GM18499 (cell line): ENCODE results near the gene MYMX.

Experiments used
- ATAC-seq: cut with Tn5 transposase; IDR thresholded peaks from one replicate; pipeline ENCODE4 v1.9.1; 2021; ENCODE audit warnings: moderate number of reproducible peaks; ENCODE audit not compliant: insufficient read depth, unreplicated experiment

Gene MYMX

DNA sequence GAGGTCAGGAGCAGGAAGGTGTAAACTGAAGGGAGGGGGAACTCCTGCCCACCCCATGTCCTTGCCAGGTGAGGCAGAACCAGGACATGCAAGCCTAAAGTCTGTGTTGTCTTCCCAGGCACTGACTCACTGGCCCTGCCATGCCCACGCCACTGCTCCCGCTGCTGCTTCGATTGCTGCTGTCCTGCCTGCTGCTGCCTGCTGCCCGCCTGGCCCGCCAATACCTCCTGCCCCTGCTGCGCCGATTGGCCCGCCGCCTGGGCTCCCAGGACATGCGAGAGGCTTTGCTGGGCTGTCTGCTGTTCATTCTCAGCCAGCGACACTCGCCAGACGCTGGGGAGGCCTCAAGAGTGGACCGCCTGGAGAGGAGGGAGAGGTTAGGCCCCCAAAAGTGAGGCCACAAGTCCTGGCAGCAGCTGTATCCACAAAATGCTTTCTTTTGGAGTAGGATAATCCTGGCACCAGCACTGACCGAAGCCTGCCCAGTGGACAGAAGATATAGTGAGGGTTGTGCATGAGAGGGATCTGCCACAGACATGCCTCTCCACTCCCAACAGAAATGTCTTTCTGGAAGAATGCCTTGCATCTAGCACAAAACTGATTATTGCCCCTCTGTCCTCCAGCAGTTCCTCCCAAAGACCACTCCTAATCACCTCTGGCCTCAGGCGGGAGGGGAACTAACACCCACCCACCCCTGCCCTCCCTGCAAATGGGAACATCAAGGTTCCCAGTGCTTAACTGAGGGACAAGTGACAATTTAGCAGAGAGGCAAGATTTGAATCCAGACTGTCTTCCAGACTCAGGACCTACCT lies 812 bp downstream of the MYMX start:
- ATAC-seq: no peak

DNA sequence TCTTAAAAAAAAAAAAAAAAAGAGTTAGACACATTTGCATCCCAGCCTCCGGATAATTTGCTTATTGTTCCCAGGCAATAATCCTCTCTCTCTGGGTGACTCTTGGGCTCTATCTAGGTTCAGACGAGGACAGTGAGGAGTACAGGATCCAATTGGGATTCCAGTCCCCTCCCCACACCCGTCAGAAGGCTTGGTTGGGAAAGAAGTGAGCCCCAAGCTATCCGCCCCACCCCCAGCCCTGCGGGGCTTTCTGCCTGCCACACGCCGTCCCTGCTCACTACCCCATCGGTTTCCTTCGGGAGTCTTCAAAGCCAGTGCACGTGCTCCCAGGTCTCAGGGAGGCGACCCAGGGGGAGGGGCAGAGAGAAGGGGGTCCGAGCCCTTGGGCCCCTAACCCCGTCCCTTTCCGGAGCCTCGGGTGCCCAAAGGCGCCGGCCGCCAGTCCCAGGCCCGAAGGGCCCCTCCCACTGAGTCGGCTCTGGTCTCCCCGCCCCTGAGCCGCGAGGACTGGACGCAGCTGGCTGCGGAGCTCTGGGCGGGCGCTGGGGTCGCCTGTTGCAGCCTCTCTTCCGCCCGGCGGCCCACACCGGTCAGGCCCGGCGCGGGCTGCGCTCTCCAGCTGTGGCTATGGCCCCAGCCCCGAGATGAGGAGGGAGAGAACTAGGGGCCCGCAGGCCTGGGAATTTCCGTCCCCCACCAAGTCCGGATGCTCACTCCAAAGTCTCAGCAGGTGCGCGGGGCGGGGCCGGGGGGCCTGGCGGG lies 2.5 kb downstream of the MYMX start:
- no peak for ATAC-seq

DNA sequence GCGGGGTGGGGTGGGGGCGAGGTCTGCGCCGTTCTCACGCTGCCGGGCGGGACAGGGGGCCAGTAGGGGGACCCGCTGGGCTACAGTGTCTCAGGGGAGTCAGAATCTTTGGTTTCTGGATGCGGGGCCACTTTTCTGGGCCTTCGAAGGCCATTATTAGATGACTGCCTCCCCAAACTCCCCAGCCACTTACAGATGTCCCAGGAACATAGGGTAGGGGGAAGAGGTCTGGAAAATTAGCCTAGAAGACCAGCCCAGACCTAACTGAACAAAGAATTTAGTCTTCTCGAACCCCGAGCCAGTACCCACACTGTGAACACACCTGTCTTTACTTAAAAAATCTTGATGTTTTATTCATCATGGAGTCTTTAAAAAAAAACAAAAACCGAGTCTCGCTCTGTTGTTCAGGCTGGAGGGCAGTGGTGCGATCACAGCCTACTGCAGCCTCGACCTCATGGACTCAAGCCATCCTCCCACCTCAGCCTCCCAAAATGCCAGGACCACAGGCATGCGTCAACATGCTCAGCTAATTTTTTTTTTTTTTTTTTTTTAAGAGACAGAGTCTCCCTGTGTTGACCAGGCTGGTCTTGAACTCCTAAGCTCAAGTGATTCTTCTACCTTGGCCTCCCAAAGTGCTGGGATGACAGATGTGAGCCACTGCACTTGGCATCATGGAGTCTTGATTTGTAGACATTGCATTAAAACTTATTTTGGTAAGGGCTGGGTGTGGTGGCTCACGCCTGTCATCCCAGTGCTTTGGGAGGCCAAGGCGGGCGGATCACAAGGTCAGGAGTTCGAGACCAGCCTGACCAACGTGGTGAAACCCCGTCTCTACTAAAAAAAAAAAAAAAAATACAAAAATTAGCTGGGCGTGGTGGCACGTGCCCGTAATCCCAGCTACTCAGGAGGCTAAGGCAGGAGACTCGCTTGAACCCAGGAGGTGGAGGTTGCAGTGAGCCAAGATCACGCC lies 3.4 kb downstream of the MYMX start:
- ATAC-seq: no peak

DNA sequence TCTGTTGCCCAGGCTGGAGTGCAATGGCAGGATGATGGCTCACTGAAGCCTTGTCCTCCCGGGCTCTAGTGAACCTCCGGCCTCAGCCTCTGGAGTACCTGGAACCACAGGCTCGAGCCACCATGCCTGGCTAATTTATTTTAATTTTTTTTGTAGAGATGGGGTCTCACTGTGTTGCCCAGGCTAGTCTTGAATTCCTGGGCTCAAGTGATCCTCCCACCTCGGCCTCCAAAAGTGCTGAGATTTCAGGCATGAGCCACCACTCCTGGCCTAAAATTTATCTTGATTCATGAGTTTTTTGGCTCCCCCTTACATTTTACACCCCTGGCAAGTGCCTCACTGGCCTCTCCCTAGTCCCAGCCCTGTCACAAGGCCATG lies 4.2 kb downstream of the MYMX start:
- ATAC-seq: no peak

DNA sequence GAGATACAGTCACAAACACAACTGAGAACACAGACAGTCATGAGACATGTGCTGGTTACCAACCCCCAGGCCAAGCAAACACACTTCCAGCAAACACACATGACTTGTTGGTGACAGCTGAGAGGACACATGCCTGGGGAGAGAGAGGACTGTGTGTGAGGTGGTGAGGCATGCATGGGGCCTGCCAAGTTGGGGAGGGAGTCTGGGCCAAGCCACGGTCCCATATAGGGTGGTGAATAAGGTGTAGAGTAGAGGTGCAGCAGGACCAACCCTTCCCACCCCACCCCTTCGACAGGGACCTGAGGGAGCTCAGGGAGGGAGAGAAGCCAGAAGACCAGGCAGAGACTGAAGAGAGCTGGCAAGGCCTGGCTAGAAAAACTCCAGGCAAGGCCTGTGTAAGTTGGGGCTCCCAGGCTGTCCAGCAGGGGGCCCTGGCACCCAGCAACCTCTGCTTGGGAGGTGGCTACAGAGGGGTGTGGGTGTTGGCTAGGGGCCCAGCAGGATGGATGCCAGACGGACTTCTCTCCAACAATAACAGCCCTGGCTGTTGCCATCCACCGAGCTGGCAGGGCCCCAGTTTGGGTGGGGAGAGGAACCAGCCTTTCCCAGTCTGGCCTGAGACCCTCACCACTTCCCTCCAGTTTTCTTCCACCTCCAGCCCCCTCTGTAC lies 4.7 kb downstream of the MYMX start:
- no peak for ATAC-seq

DNA sequence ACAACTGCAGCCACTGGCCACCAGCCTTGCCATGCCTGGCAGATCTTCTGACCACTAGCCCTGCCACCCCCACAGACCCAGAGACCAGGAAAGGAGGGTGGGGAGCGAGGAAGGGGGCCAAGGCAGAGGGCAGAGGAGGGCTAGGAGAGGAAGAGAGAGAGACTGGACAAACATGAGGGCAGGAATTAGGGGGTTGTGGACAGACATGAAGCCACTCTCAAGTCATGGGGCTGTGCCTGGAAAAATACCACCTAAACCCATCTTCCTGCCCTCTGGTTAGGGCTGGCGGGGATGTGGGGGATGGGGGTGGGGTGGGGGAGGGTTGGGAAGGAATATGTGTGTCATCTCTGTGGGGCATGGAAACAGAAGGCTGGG lies 5.2 kb downstream of the MYMX start:
- ATAC-seq: no peak

DNA sequence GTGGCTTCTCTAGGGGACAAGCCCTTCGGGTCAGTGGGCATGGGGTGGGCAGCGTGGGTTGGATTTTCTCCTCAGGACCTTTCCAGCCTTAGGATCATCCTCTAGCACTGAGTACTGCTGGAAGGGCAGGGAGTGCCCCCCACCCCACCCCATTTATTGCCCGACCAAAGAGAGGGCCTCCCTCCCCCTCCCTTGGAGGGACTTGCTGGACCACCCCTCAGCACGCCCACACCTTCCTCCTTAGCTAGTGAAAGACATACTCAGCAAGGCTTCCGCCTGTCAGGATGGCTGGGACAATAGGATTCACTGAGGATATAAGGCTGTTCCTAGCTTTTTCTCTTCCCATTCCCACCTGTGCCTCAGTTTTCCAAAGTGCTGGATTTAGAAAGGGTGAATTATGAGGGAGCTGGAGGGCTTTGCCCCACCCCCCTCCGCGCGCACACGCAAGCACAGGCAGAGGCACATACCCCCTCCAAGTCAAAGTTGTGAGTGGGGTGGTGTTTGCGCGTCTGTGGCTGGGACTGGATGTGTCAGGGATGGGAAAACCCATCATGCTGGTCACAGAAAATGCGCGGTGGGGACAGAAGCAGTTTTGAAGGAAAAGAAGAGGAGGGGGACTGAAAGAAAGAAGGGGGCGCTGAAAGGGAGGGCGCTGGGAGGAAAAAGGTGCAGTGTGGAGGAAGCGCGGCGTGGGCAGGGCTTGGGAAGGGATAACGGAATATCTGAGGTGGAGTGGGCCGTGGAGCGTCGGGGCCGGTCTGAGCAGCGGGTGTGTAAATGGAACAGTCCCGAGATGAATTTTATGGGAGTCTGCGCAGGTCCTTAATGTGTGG lies 6.0 kb downstream of the MYMX start:
- ATAC-seq: no peak

DNA sequence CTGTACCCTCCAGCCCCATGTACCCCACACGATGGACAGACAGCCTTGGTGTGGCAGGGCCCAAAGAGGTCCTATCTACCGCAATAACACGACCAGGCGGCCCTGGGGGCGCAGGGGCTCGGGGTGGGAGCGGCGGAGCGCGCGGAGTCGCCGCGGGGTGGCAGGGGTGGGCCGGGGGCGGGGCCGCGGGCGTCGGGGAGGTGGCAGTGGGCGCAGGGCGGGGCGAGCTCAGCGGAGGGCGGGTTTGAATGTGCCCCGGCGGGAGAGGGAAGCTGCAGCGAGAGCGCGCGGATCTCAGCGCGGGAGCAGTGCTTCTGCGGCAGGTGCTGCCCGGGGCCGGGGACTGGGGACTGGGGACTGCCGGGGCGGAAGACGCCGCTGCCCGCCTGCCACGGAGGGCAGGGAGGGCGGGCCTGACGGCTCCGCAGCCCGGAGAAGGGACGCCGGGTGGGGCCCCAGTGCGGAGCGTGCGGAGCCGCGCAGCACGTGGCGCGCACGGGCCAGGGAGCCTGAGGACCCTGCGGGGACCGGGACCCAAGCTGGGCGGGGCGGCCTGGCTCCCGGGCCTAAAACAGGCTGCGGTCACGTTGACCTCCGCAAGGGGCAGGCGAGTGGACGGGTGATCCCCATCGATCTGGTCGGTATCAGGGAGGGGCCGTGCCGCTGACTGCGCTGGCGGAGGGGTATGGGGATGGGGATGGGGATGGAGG lies 6.7 kb downstream of the MYMX start, which contains the start of gene SLC29A1:
Gene SLC29A1 (plus strand): TSS at position 277 of the 710 bp plus-strand sequence. CDS start 3,719 bp downstream, outside the sequence.
- ATAC-seq: no peak

DNA sequence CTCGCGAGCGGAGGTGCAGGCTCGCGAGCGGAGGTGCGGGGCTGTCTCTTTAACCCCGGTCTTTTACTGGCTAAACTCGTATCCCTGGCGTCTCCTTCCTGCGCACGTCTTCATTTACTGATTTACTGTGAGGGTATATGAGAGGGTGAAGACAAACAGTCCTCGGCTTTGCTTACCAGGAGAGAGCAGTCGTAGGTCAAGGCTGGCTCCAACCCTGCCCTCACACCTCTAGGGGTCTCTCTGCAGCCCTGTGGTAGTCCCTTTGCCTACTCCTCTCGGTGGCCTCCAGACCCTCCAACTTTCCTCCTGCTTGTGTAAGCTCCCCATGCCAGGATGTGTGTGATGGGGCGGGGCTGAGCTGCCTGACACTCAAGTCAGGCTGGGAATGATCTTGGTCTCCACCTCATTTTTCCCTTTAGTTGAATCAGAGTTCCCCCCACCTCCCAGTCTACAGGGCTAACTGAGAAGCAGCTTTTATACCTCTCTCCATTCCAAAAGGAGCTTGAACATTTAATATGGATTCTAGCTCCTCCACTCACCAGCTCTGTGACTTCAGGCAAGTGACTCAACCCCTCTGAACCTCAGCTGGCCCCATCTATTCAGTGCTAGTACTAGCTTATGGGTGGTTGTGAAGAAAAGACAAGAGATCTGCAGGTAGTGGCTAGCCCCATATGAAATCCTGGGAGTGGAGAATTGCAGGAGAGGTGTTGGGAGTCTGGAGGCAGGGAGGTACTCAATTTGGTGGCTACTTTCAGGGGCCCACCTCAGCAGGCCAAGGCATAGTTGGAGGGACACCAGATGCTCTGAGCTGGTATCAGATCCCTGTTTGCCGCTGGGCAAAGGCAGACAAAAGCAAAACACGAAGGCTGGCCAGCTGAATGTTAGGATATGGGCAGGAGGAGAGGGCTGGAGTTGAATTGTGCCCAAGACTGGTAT lies 7.6 kb downstream of the MYMX start:
- no peak for ATAC-seq

DNA sequence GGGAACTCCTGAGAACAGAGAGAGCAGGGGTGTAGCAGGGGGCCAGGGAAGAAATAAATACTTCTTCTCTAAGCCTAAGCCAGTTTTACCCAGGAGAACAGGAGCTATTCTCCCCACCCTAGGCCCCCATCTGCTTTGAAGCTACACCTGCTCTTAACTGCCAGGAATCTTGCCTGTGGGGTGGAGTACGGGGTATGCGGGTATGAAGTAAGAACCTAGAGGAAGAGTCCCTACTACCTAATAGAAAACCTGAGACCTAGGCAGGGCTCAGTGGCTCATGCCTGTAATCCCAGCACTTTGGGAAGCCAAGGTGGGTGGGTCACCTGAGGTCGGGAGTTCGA lies 8.2 kb downstream of the MYMX start:
- ATAC-seq: no peak

DNA sequence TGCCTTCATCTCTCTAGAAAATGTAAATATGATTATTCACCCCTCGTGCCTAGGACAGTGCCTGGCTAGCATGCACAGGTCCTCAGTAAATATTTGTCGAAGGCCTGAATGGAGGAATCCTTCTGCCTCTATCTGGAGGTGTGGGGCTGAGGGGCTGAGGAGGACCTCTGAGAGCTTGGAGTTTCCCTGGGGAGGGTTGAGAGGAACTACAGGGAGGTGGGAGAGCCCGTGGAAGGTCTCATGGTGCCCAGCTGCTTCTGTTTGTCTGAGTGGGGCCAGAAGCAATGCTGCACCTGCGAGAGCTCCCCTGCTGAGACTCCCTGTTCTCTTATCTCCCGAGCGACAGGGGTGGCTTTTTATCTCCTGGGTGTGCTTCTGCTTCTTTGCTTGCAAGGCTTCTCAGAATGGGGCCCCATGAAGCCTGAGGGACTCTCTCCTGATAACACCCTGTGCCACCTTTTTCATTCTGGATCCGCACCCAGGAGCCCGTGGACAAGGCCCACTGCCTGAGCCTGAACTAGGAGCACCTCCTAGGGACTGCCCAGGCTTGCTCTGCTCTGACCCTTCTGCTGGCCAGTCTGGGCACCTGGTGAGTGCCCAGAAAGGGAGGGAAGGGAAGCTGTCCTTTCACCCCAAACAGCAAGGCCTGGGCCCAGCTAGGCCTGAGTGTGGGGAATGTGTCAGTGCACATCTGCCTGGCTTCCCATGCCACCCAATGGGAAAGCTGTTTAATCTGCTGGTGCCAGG lies 9.0 kb downstream of the MYMX start:
- ATAC-seq: no peak

DNA sequence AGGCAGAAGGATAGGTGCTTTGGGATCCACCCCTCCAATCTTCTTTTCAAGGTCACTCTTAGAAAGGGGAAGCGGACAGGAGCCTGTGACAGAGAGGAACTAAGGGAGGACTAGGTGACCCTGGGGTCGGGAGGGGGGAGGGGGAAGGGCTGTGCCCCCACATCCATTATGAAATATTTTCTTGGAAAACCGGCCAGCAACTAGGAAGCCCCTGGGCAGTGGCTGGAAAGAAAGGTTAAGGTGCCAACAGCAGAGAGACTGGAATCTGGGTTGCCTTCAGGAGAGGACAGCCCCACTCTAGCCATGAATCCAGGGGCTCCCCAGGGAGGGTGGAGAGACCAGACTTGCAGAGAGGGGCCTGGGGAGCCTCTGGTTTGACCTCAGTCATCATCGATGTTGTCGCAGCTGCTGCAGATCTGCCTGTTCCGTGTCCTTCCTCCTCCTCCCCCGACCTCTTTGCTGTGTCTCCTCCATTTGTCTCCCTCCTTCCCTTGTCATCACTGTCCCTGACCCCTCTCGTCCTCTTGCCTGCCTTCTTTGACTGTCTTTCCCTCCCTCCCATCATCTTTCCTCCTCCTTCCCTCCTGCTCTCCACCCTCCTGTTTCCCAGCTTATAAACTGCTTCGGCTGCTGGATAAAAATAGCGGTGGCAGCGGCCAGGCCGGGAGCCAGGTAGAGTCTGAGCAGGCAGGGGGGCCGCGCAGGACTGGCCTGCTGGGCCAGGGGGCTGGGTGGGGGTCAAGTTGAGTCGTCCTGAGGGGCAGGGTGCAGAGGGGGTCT lies 9.8 kb downstream of the MYMX start:
- ATAC-seq: no peak

DNA sequence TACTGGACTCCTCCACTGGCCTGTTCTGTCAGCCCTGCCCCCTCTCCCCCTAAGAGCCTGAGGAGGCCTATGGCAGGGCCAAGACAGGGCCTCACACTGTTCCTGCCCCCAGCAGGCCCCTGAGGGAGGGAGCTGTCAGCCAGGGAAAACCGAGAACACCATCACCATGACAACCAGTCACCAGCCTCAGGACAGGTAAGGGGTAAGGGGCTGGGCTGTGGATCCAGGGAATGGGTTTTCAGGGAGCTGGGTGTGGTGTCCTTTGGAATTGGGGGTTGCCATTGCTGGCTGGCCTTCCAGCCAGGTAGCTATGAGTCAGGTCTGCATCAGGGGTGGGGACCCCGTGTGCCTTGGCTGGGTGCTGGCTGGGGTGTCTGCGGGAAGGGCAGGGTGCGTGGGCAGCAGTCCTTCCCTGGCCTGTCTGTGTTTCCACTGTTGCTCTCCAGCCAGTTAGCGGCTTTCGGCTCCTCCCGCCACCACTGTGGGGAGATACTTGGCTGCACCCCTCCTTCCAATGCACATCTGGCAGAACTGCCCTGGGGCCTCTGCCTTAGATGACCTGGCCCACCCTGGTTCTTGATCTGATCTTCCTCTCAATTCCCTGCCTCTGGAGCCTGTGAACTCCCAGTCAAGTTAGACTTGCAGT lies 10.5 kb downstream of the MYMX start:
- ATAC-seq: no peak

DNA sequence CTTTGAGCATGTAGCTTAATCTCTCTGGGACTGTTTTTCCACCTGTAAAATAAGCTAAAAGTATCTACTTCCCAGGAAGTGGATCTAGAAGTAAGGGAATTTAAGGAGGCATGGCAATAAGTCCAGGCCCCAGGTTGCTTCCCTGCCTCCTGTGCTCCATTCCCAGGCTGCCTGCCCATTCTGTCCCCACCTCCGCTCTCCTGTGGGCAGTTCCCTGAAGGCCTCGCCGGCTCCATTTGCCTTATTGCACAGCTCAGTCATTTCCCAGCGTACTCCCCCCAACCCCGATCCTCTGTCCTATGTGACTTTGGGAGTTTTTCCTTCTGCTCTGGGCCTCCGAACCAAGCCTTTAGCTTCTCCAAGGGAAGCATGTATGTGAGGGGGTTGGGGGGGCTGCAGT lies 11.3 kb downstream of the MYMX start:
- no peak for ATAC-seq

DNA sequence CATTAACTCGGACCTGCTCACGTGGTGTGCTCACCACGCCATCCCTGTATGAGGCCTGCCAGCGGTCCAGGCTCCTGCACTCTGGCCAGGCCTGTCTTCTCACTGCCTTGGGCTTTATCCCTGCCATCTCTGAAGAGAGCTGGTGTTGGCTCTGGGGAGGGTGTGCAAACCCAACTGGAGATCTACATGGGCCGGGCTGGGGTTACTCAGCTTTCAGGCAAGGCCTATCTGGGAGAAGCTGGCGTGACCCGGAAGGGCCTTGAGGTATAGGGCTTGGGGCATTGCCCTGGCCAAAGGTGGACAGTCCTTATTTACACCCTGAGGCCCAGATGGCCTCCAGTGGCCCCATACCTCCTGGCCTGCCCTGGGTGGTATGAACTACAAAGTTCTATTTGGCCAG lies 11.7 kb downstream of the MYMX start:
- ATAC-seq: no peak

DNA sequence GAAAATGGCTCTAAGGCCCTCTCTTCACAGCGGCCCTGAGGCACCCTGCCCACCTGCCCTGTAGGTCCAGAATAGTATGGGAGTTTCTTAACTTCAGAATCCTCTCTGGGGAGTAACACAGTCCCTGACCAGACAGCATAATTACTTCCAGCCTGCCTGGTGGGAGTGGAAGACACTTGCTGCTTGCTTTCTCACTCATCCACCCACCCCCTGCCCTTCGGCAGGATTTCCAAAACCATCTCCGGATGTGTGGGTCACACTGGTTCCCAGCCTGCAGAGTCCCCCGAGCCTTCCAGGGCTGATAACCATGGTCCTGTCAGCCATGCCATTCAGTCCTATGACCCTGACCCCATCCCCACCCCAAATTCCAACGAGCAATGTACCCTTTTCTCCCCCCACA lies 12.1 kb downstream of the MYMX start:
- ATAC-seq: no peak
